OCI-LY1 (cell line): ENCODE data around the gene MET.

Source experiments
- H2AFZ ChIP-seq: fragments of 200-600 bp; sonication (generic), shearing (Covaris generic); 2 replicates; pipeline ENCODE4 v1.6.0; 2014; ENCODE audit warnings: antibody characterized with exemption, mild to moderate bottlenecking, low read length
- H3F3A ChIP-seq: fragments of 200-600 bp; sonication (generic), shearing (Covaris generic); 2 replicates; pipeline ENCODE4 v1.6.0; 2014; ENCODE audit warnings: mild to moderate bottlenecking, antibody characterized with exemption, low read length, moderate library complexity; ENCODE audit not compliant: insufficient read depth
- H3K27ac ChIP-seq: fragments of 200-600 bp; sonication (generic); 2 replicates; pipeline ENCODE4 v1.5.1; 2014; ENCODE audit warnings: low read length, mixed run types, mild to moderate bottlenecking, low read depth; ENCODE audit not compliant: poor library complexity, severe bottlenecking
- H3K27me3 ChIP-seq: fragments of 200-600 bp; sonication (generic); 2 replicates; pipeline ENCODE4 v1.6.0; 2014; ENCODE audit warnings: antibody characterized with exemption, mild to moderate bottlenecking, low read length, moderate library complexity; ENCODE audit not compliant: insufficient read depth
- H3K36me3 ChIP-seq: fragments of 200-600 bp; sonication (generic); 2 replicates; pipeline ENCODE4 v1.6.1; 2014; ENCODE audit warnings: mild to moderate bottlenecking, antibody characterized with exemption, low read length, moderate library complexity, mixed read lengths; ENCODE audit not compliant: insufficient read depth
- H3K4me1 ChIP-seq: fragments of 200-600 bp; sonication (generic); 2 replicates; pipeline ENCODE4 v1.5.1; 2014; ENCODE audit warnings: mild to moderate bottlenecking, low read length, moderate library complexity; ENCODE audit not compliant: insufficient read depth, severe bottlenecking
- H3K4me2 ChIP-seq: fragments of 200-600 bp; sonication (generic), shearing (Covaris generic); 2 replicates; pipeline ENCODE4 v1.6.1; 2014; ENCODE audit warnings: low read length
- H3K4me3 ChIP-seq: fragments of 200-600 bp; sonication (generic); 2 replicates; pipeline ENCODE4 v1.5.1; 2014; ENCODE audit warnings: low read length, low read depth, mild to moderate bottlenecking, mixed read lengths; ENCODE audit not compliant: poor library complexity, severe bottlenecking
- H3K79me2 ChIP-seq: fragments of 200-600 bp; shearing (Covaris generic); 2 replicates; pipeline ENCODE4 v1.6.1; 2016; ENCODE audit warnings: mixed run types, low read length, mixed read lengths; ENCODE audit not compliant: insufficient read depth
- H3K9ac ChIP-seq: fragments of 200-600 bp; sonication (generic), shearing (Covaris generic); 2 replicates; pipeline ENCODE4 v1.6.1; 2014; ENCODE audit warnings: mild to moderate bottlenecking, low read length, mixed read lengths
- H3K9me2 ChIP-seq: fragments of 200-600 bp; sonication (generic), shearing (Covaris generic); 2 replicates; pipeline ENCODE4 v1.6.1; 2014; ENCODE audit warnings: low read depth, mild to moderate bottlenecking, low read length, mixed read lengths
- H3K9me3 ChIP-seq: fragments of 200-600 bp; shearing (Covaris generic); 2 replicates; pipeline ENCODE4 v1.6.1; 2014; ENCODE audit warnings: low read length, mixed read lengths
- H4K20me1 ChIP-seq: fragments of 200-600 bp; sonication (generic), shearing (Covaris generic); 2 replicates; pipeline ENCODE4 v1.6.0; 2016; ENCODE audit warnings: mild to moderate bottlenecking, low read length; ENCODE audit not compliant: insufficient read depth
- EZH2 ChIP-seq: fragments of 200-600 bp; sonication (generic), shearing (Covaris generic); IDR thresholded peaks from 2 replicates; pipeline ENCODE4 v1.8.0; 2017; ENCODE audit warnings: borderline replicate concordance, mixed run types, mild to moderate bottlenecking, antibody characterized with exemption, low read length, moderate library complexity, mixed read lengths
- TF ChIP-seq, protein P1 (sequence below): fragments of 200-600 bp; sonication (generic), shearing (Covaris generic); IDR thresholded peaks from 2 replicates; pipeline ENCODE4 v1.5.1; 2017; ENCODE audit warnings: mild to moderate bottlenecking, antibody characterized with exemption, low read length, moderate library complexity, mixed read lengths

MET gene

DNA sequence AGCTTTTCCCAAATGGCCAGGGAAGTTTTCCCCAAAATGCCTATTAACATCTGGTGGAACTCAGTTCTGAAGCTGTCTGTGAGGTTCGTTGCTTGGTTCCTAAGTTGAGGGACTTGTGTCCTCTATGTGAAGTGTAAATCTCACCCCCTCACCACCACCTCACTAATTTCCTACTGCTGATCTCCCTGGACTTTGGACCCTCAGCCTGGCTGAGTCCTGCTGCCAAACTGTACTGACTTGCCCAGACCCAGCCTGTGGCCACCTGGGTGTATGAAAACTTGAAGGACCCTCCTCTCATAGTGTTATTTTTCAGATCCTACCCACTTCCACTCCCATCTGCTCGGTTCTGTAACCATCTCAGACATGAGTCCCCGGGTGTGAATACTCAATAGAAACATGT lies 94.9 kb downstream of the MET start:
- H3K9me2 ChIP-seq: no peaks in the 10 kb centered on the region
- no peaks in the 10 kb centered on the region for H3F3A ChIP-seq
- H3K79me2 ChIP-seq: no peaks in the 10 kb centered on the region
- no peak overlapping the region for H3K27ac ChIP-seq
- no peaks in the 10 kb centered on the region for H4K20me1 ChIP-seq
- no peak overlapping the region for H2AFZ ChIP-seq
- no peaks in the 10 kb centered on the region for H3K9me3 ChIP-seq
- TF ChIP-seq, protein P1, sequence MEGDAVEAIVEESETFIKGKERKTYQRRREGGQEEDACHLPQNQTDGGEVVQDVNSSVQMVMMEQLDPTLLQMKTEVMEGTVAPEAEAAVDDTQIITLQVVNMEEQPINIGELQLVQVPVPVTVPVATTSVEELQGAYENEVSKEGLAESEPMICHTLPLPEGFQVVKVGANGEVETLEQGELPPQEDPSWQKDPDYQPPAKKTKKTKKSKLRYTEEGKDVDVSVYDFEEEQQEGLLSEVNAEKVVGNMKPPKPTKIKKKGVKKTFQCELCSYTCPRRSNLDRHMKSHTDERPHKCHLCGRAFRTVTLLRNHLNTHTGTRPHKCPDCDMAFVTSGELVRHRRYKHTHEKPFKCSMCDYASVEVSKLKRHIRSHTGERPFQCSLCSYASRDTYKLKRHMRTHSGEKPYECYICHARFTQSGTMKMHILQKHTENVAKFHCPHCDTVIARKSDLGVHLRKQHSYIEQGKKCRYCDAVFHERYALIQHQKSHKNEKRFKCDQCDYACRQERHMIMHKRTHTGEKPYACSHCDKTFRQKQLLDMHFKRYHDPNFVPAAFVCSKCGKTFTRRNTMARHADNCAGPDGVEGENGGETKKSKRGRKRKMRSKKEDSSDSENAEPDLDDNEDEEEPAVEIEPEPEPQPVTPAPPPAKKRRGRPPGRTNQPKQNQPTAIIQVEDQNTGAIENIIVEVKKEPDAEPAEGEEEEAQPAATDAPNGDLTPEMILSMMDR: no peak
- TF ChIP-seq EZH2: no peak
- H3K36me3 ChIP-seq: no peaks in the 10 kb centered on the region
- no peak overlapping the region for H3K4me3 ChIP-seq
- no peak overlapping the region for H3K4me2 ChIP-seq
- H3K4me1 ChIP-seq: no peaks in the 10 kb centered on the region
- no peaks in the 10 kb centered on the region for H3K27me3 ChIP-seq
- H3K9ac ChIP-seq: no peak overlapping the region

DNA sequence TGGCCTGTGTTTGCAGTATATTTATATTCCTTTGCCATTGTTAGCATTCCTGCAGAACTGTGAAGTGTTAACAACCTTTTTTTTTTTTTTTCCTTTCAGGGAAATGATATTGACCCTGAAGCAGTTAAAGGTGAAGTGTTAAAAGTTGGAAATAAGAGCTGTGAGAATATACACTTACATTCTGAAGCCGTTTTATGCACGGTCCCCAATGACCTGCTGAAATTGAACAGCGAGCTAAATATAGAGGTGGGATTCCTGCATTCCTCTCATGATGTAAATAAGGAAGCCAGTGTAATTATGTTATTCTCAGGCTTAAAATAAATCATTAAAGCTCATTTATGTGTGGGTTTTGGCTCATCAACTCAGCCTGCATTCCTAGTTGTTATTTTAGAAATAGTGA lies 97.5 kb downstream of the MET start:
- no peak overlapping the region for H3K4me3 ChIP-seq
- no peaks in the 10 kb centered on the region for H3K9me3 ChIP-seq
- H3K4me1 ChIP-seq: no peaks in the 10 kb centered on the region
- no peak overlapping the region for H3K9ac ChIP-seq
- H3F3A ChIP-seq: no peaks in the 10 kb centered on the region
- H3K36me3 ChIP-seq: no peaks in the 10 kb centered on the region
- no peaks in the 10 kb centered on the region for H3K9me2 ChIP-seq
- TF ChIP-seq, protein P1: no peak
- TF ChIP-seq EZH2: no peak
- H3K27ac ChIP-seq: no peak overlapping the region
- no peaks in the 10 kb centered on the region for H3K79me2 ChIP-seq
- H4K20me1 ChIP-seq: no peaks in the 10 kb centered on the region
- no peaks in the 10 kb centered on the region for H3K27me3 ChIP-seq
- no peak overlapping the region for H2AFZ ChIP-seq
- no peak overlapping the region for H3K4me2 ChIP-seq

DNA sequence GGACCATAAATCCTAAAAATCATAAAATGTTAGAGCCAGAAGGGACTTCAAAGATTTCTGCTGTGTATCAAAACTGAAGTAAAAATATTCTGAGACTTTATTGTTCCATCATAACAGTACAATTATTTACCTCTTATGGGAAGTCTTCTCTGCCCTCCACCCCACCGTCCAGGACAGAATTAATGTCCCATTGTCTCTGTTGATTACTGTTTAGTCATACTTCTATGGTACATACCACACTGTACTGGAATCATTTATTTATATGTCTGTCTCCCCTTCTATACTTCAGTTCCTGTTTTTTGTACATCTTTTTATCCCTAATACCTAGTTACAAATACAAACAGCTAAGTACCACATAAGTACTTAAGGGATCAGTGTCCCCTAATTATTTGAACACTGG lies 98.9 kb downstream of the MET start:
- no peaks in the 10 kb centered on the region for H3K27me3 ChIP-seq
- H3K9me3 ChIP-seq: no peaks in the 10 kb centered on the region
- H3K36me3 ChIP-seq: no peaks in the 10 kb centered on the region
- no peaks in the 10 kb centered on the region for H3K79me2 ChIP-seq
- H3K4me3 ChIP-seq: no peak overlapping the region
- no peak for TF ChIP-seq EZH2
- TF ChIP-seq, protein P1: no peak
- no peaks in the 10 kb centered on the region for H3K4me1 ChIP-seq
- H3F3A ChIP-seq: no peaks in the 10 kb centered on the region
- no peaks in the 10 kb centered on the region for H3K9me2 ChIP-seq
- no peak overlapping the region for H3K9ac ChIP-seq
- H3K27ac ChIP-seq: no peak overlapping the region
- no peak overlapping the region for H3K4me2 ChIP-seq
- H4K20me1 ChIP-seq: no peaks in the 10 kb centered on the region
- H2AFZ ChIP-seq: no peak overlapping the region
